Fibroblast of lung (primary cell): ENCODE data around the gene NEB. TPM values are rescaled to one million over a fixed set of nuclear protein-coding genes. Genes with fewer than 3 reads are reported as not detected.

Experiments used
- DNase-seq, 2 donors: peaks; one replicate each; pipeline versions ENCODE4 v3.0.0 to v3.0.0-alpha.2; 2010; ENCODE audit warnings: low read depth in 2 of 2
- H2AFZ ChIP-seq: 2 replicates; pipeline ENCODE4 v1.5.1; 2012; ENCODE audit warnings: low read length, control low read depth, inconsistent platforms
- H3K27ac ChIP-seq: 2 replicates; pipeline ENCODE4 v1.5.1; 2011; ENCODE audit warnings: low read length, control low read depth; ENCODE audit not compliant: insufficient read depth
- H3K27me3 ChIP-seq: 2 replicates; pipeline ENCODE4 v1.5.1; 2011; ENCODE audit warnings: mild to moderate bottlenecking, low read length; ENCODE audit not compliant: control insufficient read depth, insufficient read depth
- H3K36me3 ChIP-seq: 2 replicates; pipeline ENCODE4 v1.5.1; 2011; ENCODE audit warnings: low read length; ENCODE audit not compliant: control insufficient read depth, insufficient read depth
- H3K4me1 ChIP-seq: 2 replicates; pipeline ENCODE4 v1.5.1; 2011; ENCODE audit warnings: low read length; ENCODE audit not compliant: control insufficient read depth, insufficient read depth; ENCODE audit errors: extremely low read depth
- H3K4me2 ChIP-seq: 2 replicates; pipeline ENCODE4 v1.5.1; 2011; ENCODE audit warnings: low read length, control low read depth; ENCODE audit not compliant: insufficient read depth; ENCODE audit errors: extremely low read depth
- H3K4me3 ChIP-seq, 4 experiments: fragments of 200-600 bp in 1 of 4; sonication (generic) in 1 of 4; replicated peaks in 1 of 4; 2 replicates each; pipeline ENCODE4 v1.5.1; 2011 to 2016; ENCODE audit warnings: low read length in 4 of 4, low read depth in 3 of 4, mild to moderate bottlenecking in 3 of 4, control low read depth in 2 of 4, inconsistent platforms in 1 of 4, mixed read lengths in 1 of 4; ENCODE audit not compliant: insufficient read depth in 1 of 4; ENCODE audit errors: control extremely low read depth in 1 of 4
- H3K79me2 ChIP-seq: 2 replicates; pipeline ENCODE4 v1.5.1; 2012; ENCODE audit warnings: mild to moderate bottlenecking, low read length, inconsistent platforms; ENCODE audit not compliant: control insufficient read depth, insufficient read depth
- H3K9ac ChIP-seq: 2 replicates; pipeline ENCODE4 v1.5.1; 2011; ENCODE audit warnings: mild to moderate bottlenecking, low read length, control low read depth; ENCODE audit not compliant: insufficient read depth
- H3K9me3 ChIP-seq: 2 replicates; pipeline ENCODE4 v1.5.1; 2012; ENCODE audit warnings: low read depth, low read length; ENCODE audit not compliant: control insufficient read depth, insufficient read depth
- H4K20me1 ChIP-seq: 2 replicates; pipeline ENCODE4 v1.5.1; 2011; ENCODE audit warnings: low read length; ENCODE audit not compliant: control insufficient read depth, insufficient read depth; ENCODE audit errors: extremely low read depth
- EZH2 ChIP-seq: IDR thresholded peaks from 2 replicates; pipeline ENCODE4 v1.5.1; 2012; ENCODE audit warnings: low read length, control low read depth, mild to moderate bottlenecking; ENCODE audit errors: missing control alignments
- polyA plus RNA-seq, 2 donors: library from polyadenylated mRNA; depleted of rRNA in 1 of 2; stranded (reverse) in 1 of 2; unstranded in 1 of 2; fragments of >200 nt; gene quantifications; 2 replicates each; pipeline ENCODE4 v1.2.1, GENCODE V29; 2011 to 2012; ENCODE audit warnings: missing spikeins in 1 of 2
- total RNA-seq: library from RNA; depleted of rRNA; stranded (reverse); fragments of >200 nt; gene quantifications from 2 replicates; pipeline ENCODE4 v1.2.1, GENCODE V29; 2014
- TF ChIP-seq, protein P1 (sequence below), 2 donors: IDR thresholded peaks in 1 of 2; conservative IDR thresholded peaks in 1 of 2; 1 replicate in 1 of 2; 2 replicates in 1 of 2; pipeline ENCODE4 v1.5.1; 2011 to 2012; ENCODE audit warnings: low read length in 2 of 2, control low read depth in 1 of 2, inconsistent platforms in 1 of 2, low read depth in 1 of 2, mild to moderate bottlenecking in 1 of 2

NEB gene
- total and polyA plus RNA-seq, 2 donors (not counting 1 experiment from before 2014, with no cell fraction given): 0.17 to 0.26 TPM

DNA sequence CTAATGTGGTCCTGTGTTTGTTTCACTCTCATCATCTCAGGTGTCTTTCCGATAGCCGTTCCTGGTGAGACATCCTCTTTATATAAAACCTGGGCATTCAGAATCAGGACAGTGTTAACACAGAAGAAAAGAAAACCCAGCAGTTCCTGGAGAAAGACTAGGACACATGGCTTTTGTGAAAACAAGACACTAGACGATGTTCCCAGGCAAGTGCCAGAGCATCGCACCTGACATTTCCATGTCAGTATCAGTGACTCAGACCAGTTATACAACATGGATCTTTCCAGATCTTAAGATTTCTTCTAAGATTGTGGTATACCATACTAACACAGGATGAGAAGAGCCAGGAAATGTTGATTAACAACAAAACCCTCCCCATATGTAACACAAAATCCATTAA, 228.1 kb downstream of the NEB start:
- H4K20me1 ChIP-seq: no peaks in the 10 kb centered on the region
- no peak overlapping the region for H3K4me3 ChIP-seq
- no peak overlapping the region for H3K9ac ChIP-seq
- no peaks in the 10 kb centered on the region for H3K36me3 ChIP-seq
- no peak overlapping the region for H2AFZ ChIP-seq
- no peaks in the 10 kb centered on the region for H3K4me1 ChIP-seq
- no peaks in the 10 kb centered on the region for H3K27me3 ChIP-seq
- no peak overlapping the region for H3K4me2 ChIP-seq
- no peak for DNase-seq
- H3K79me2 ChIP-seq: no peaks in the 10 kb centered on the region
- TF ChIP-seq, protein P1, sequence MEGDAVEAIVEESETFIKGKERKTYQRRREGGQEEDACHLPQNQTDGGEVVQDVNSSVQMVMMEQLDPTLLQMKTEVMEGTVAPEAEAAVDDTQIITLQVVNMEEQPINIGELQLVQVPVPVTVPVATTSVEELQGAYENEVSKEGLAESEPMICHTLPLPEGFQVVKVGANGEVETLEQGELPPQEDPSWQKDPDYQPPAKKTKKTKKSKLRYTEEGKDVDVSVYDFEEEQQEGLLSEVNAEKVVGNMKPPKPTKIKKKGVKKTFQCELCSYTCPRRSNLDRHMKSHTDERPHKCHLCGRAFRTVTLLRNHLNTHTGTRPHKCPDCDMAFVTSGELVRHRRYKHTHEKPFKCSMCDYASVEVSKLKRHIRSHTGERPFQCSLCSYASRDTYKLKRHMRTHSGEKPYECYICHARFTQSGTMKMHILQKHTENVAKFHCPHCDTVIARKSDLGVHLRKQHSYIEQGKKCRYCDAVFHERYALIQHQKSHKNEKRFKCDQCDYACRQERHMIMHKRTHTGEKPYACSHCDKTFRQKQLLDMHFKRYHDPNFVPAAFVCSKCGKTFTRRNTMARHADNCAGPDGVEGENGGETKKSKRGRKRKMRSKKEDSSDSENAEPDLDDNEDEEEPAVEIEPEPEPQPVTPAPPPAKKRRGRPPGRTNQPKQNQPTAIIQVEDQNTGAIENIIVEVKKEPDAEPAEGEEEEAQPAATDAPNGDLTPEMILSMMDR (conservative IDR thresholded peaks at IDR 0.05 in 1 of 2, IDR thresholded peaks at IDR 0.05 in 1 of 2; ENCODE audit: low read depth in 1 of 2, low read length in 2 of 2): no peak
- TF ChIP-seq EZH2: no peak
- H3K9me3 ChIP-seq: no peaks in the 10 kb centered on the region
- no peak overlapping the region for H3K27ac ChIP-seq

DNA sequence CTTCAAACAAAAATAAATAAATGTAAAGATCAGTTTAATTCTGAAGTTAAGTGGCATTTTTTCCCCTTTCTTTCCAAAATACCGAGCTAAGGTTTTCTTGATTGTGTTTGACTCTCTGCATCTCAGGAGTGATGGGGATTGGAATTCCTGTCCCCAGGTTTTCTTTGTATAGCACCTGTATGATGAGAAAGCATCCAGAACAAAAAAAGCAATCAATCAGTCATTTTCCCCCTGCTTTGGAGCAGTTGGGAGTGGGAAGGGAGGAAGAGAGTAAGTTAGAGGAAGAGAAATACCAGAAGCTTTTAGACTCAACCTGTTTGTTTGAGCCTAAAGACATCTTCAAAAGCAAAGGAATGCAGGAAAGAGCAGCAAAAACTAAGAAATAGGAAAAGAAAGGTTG, 236.1 kb downstream of the NEB start:
- Histone ChIP-seq H4K20me1 (no peaks in the 10 kb centered on the region), H3K9ac (no peak overlapping the region), H3K4me3 (no peak overlapping the region), H3K27ac (no peak overlapping the region), H3K4me1 (no peaks in the 10 kb centered on the region), H3K4me2 (no peak overlapping the region), H3K36me3 (no peaks in the 10 kb centered on the region), H2AFZ (no peak overlapping the region), H3K27me3 (no peaks in the 10 kb centered on the region), H3K9me3 (no peaks in the 10 kb centered on the region), H3K79me2 (no peaks in the 10 kb centered on the region)
- TF ChIP-seq, protein P1 (conservative IDR thresholded peaks at IDR 0.05 in 1 of 2, IDR thresholded peaks at IDR 0.05 in 1 of 2; ENCODE audit: low read depth in 1 of 2, low read length in 2 of 2): no peak
- TF ChIP-seq EZH2: no peak
- DNase-seq: no peak

DNA sequence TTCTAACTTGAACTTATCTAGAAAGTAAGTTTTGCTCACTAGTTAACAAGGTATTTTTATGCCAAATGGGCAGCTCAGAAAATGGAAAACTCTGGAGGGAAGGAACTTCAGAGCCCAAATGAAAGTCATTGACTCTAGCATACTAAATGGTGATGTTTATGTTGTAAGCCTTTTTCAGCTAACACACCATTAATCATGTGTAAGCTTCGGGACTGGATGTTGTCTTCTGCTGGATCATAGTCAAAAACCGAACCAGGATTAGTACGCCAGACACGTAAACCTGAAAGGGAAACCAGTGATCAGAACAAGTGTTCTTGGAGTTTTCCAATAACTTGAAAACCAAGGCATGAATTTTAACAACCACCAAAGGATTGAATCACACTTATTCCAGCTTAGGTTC, 242.8 kb downstream of the NEB start:
- no peak for TF ChIP-seq EZH2
- TF ChIP-seq, protein P1 (conservative IDR thresholded peaks at IDR 0.05 in 1 of 2, IDR thresholded peaks at IDR 0.05 in 1 of 2; ENCODE audit: low read depth in 1 of 2, low read length in 2 of 2): no peak
- no peaks in the 10 kb centered on the region for H3K79me2 ChIP-seq

More for the DNA sequence above, 242.8 kb downstream of the NEB start:
- Histone ChIP-seq H3K4me3 (no peak overlapping the region), H3K4me2 (no peak overlapping the region), H3K27me3 (no peaks in the 10 kb centered on the region), H2AFZ (no peak overlapping the region), H4K20me1 (no peaks in the 10 kb centered on the region), H3K9ac (no peak overlapping the region), H3K9me3 (no peaks in the 10 kb centered on the region), H3K4me1 (no peaks in the 10 kb centered on the region), H3K27ac (no peak overlapping the region), H3K36me3 (no peaks in the 10 kb centered on the region)
- peak in 1 of 2 donors; percentile 17 for DNase-seq
